GM21529 (cell line): ENCODE data around the gene ATF3.
"Not testable (repeated sequence)": the region's sequence is repeated elsewhere in the genome, so short reads cannot be mapped to it uniquely, and the experiment has no call there.

Source experiments
- ATAC-seq: cut with Tn5 transposase; IDR thresholded peaks from one replicate; pipeline ENCODE4 v1.9.1; 2021; ENCODE audit not compliant: unreplicated experiment

ATF3 gene

GRCh38 chr1:212625781-212626450 is 17.4 kb downstream of the ATF3 start:
- ATAC-seq: no peak

GRCh38 chr1:212628046-212628445 is 19.5 kb downstream of the ATF3 start:
- ATAC-seq: no peak

- no peak for ATAC-seq
Measured at GRCh38 chr1:212628813-212629415, 20.4 kb downstream of the ATF3 start.

GRCh38 chr1:212629450-212630157 is 21.0 kb downstream of the ATF3 start:
- no peak for ATAC-seq

GRCh38 chr1:212630158-212630900 is 21.8 kb downstream of the ATF3 start:
- ATAC-seq: peak; percentile 99

GRCh38 chr1:212633161-212633560 is 24.6 kb downstream of the ATF3 start:
- no peak for ATAC-seq

- ATAC-seq: no peak
Measured at GRCh38 chr1:212634252-212634651, 25.7 kb downstream of the ATF3 start.

- no peak for ATAC-seq
Measured at GRCh38 chr1:212635141-212635631, 26.6 kb downstream of the ATF3 start.

- ATAC-seq: no peak
Measured at GRCh38 chr1:212637902-212638301, 29.3 kb downstream of the ATF3 start.

- no peak for ATAC-seq
Measured at GRCh38 chr1:212638492-212639151, 30.1 kb downstream of the ATF3 start.

GRCh38 chr1:212639524-212639923 is 31.0 kb downstream of the ATF3 start:
- ATAC-seq: not testable (repeated sequence)

GRCh38 chr1:212640223-212640878 is 31.8 kb downstream of the ATF3 start:
- no peak for ATAC-seq

- no peak for ATAC-seq
Measured at GRCh38 chr1:212641956-212642355, 33.4 kb downstream of the ATF3 start.

- ATAC-seq: no peak
Measured at GRCh38 chr1:212643877-212644276, 35.3 kb downstream of the ATF3 start.

- ATAC-seq: no peak
Measured at GRCh38 chr1:212644866-212645545, 36.4 kb downstream of the ATF3 start.

GRCh38 chr1:212645546-212646543 is 37.3 kb downstream of the ATF3 start:
- ATAC-seq: no peak

- ATAC-seq: no peak
Measured at GRCh38 chr1:212646588-212646987, 38.0 kb downstream of the ATF3 start.

- ATAC-seq: no peak
Measured at GRCh38 chr1:212647004-212647403, 38.4 kb downstream of the ATF3 start.

GRCh38 chr1:212648431-212648830 is 39.9 kb downstream of the ATF3 start:
- ATAC-seq: no peak
